ENCODE measurements around the gene TAF1B.

DNA sequence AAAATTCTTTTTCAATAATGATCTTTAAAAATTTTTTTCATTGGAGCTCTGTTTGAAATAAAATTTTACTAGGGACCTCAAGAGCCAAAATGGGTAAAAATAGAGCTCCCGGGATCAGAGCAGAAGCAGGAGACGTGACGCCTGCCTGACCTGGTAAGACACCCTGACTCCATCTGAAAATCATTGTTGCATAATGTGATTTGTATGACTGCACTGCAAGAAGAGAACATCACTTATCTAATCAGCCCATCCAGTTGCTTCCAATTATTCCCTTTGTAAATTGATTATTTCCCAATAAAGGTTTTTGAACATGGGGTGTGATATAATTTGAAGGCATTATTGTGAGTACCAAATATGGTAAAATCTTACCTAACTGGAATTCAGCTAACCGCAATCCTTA lies 17.1 kb upstream of the TAF1B start:
- TF ChIP-seq, protein P1, sequence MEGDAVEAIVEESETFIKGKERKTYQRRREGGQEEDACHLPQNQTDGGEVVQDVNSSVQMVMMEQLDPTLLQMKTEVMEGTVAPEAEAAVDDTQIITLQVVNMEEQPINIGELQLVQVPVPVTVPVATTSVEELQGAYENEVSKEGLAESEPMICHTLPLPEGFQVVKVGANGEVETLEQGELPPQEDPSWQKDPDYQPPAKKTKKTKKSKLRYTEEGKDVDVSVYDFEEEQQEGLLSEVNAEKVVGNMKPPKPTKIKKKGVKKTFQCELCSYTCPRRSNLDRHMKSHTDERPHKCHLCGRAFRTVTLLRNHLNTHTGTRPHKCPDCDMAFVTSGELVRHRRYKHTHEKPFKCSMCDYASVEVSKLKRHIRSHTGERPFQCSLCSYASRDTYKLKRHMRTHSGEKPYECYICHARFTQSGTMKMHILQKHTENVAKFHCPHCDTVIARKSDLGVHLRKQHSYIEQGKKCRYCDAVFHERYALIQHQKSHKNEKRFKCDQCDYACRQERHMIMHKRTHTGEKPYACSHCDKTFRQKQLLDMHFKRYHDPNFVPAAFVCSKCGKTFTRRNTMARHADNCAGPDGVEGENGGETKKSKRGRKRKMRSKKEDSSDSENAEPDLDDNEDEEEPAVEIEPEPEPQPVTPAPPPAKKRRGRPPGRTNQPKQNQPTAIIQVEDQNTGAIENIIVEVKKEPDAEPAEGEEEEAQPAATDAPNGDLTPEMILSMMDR (IDR thresholded peaks at IDR 0.05; ENCODE audit: extremely low read depth in 1 of 2, insufficient read depth in 1 of 2, low read depth in 1 of 2, low read length in 2 of 2), result no peak
- TF ChIP-seq EZH2 (IDR thresholded peaks at IDR 0.05; ENCODE audit: borderline replicate concordance, low read depth, low read length, severe bottlenecking) (no peak), FOS (IDR thresholded peaks at IDR 0.05; ENCODE audit: borderline replicate concordance, insufficient read depth, low read length) (no peak), POLR2A (IDR thresholded peaks at IDR 0.05; ENCODE audit: low read depth, low read length) (no peak), POLR2AphosphoS5 (IDR thresholded peaks at IDR 0.05; ENCODE audit: insufficient read depth, low read depth, low read length) (no peak), MYC (IDR thresholded peaks at IDR 0.05; ENCODE audit: low read depth, low read length) (no peak)
- TF ChIP-seq, protein P2, sequence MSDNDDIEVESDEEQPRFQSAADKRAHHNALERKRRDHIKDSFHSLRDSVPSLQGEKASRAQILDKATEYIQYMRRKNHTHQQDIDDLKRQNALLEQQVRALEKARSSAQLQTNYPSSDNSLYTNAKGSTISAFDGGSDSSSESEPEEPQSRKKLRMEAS (IDR thresholded peaks at IDR 0.05; ENCODE audit: insufficient read depth, insufficient read length), result no peak

All from endothelial cell of umbilical vein (primary cell).